Tibial artery (tissue), 4 donors: ENCODE data around the gene MFAP4.

Experiments
- DNase-seq, 2 donors: peaks; one replicate each; pipeline ENCODE4 v3.0.0-alpha.2; 2019
- H3K27ac ChIP-seq, 2 donors: fragments of 200-600 bp; sonication (generic) in 1 of 2; 1 replicate in 1 of 2; 2 replicates in 1 of 2; pipeline ENCODE4 v1.5.1; 2018 to 2019; ENCODE audit warnings: mild to moderate bottlenecking in 1 of 2
- H3K27me3 ChIP-seq, 2 donors: fragments of 200-600 bp; sonication (generic) in 1 of 2; one replicate each; pipeline versions ENCODE4 v1.5.1 to v1.6.0; 2016 to 2019
- H3K36me3 ChIP-seq, 3 donors: fragments of 200-600 bp; sonication (generic) in 2 of 3; one replicate each; pipeline ENCODE4 v1.5.1; 2016 to 2019; ENCODE audit warnings: mild to moderate bottlenecking in 2 of 3
- H3K4me1 ChIP-seq, 4 donors: fragments of 200-600 bp; sonication (generic) in 2 of 4; 1 replicate in 3 of 4; 2 replicates in 1 of 4; pipeline ENCODE4 v1.5.1; 2016 to 2019
- H3K4me3 ChIP-seq, 2 donors: fragments of 200-600 bp; sonication (generic) in 1 of 2; 1 replicate in 1 of 2; 2 replicates in 1 of 2; pipeline ENCODE4 v1.5.1; 2018 to 2019; ENCODE audit warnings: mild to moderate bottlenecking in 2 of 2
- H3K9me3 ChIP-seq, 3 donors: fragments of 200-600 bp; sonication (generic) in 1 of 3; one replicate each; pipeline ENCODE4 v1.5.1; 2016 to 2019
- CTCF ChIP-seq, 2 experiments: fragments of 200-600 bp in 1 of 2; fragments of 450-650 bp in 1 of 2; IDR thresholded peaks; one replicate each; pipeline ENCODE4 v1.5.1; 2017 to 2019; ENCODE audit warnings: antibody characterized with exemption in 2 of 2, mild to moderate bottlenecking in 1 of 2, moderate library complexity in 1 of 2
- intact Hi-C: fragments of 100-400 bp; cut with DNase I; formaldehyde crosslinking; loops from one replicate; pipeline ENCODE4 v1.15.0; 2023; ENCODE audit warnings: low total_unique reads

Gene MFAP4

GRCh38 chr17:19403021-19403420, 16.0 kb upstream of the MFAP4 start:
- Histone ChIP-seq H3K36me3 (no peaks in the 10 kb centered on the region), H3K27me3 (no peaks in the 10 kb centered on the region), H3K9me3 (no peaks in the 10 kb centered on the region), H3K4me3 (no peak overlapping the region), H3K27ac (no peak overlapping the region), H3K4me1 (peaks cover 0 to 18% (median 11%) of the 10 kb centered on the region in 4 donors)
- intact Hi-C loops, result no loop called here
- no peak for DNase-seq
- TF ChIP-seq CTCF (IDR thresholded peaks at IDR 0.05), result no peak

DNA sequence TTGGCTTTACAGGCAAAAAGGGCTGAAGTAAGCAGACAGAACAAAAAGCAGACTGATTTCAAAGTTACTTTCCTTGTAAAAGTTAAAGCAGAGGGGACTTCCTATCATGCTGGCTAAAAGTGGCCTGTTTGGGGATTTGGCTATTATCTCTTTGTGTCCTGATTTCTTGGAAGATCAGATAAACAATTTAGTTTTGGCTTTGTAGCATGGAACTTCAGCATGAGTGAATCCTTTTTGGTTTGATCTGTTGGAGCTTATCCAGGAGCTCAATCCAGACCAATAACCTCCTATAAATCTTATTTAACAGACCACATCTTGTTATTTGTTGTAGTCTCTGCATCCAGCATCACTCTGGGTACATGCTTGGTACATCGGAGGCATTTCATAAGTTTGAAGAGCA, 15.2 kb upstream of the MFAP4 start:
- Histone ChIP-seq H3K36me3 (no peaks in the 10 kb centered on the region), H3K27ac (no peak overlapping the region), H3K4me1 (peaks cover 0 to 27% (median 19%) of the 10 kb centered on the region in 4 donors), H3K9me3 (no peaks in the 10 kb centered on the region), H3K27me3 (no peaks in the 10 kb centered on the region), H3K4me3 (no peak overlapping the region)
- no peak for DNase-seq
- TF ChIP-seq CTCF (IDR thresholded peaks at IDR 0.05), result no peak
- intact Hi-C loops, result no loop called here

- H3K27ac ChIP-seq, result no peak overlapping the region
- H3K4me3 ChIP-seq, result no peak overlapping the region
- no peaks in the 10 kb centered on the region for H3K36me3 ChIP-seq
- no peak for TF ChIP-seq CTCF (IDR thresholded peaks at IDR 0.05)
- H3K27me3 ChIP-seq, result no peaks in the 10 kb centered on the region
- intact Hi-C loops, result no loop called here
- no peak for DNase-seq
- H3K9me3 ChIP-seq, result no peaks in the 10 kb centered on the region
- peaks cover 0 to 27% (median 19%) of the 10 kb centered on the region in 4 donors for H3K4me1 ChIP-seq
These were observed 14.5 kb upstream of the MFAP4 start for GRCh38 chr17:19401321-19402010.

GRCh38 chr17:19399750-19400450, 12.9 kb upstream of the MFAP4 start:
- H3K27me3 ChIP-seq, result no peaks in the 10 kb centered on the region
- intact Hi-C loops, result no loop called here
- TF ChIP-seq CTCF (IDR thresholded peaks at IDR 0.05), result no peak
- H3K4me1 ChIP-seq, result peaks cover 0 to 27% (median 19%) of the 10 kb centered on the region in 4 donors
- H3K9me3 ChIP-seq, result no peaks in the 10 kb centered on the region
- no peak for DNase-seq
- no peak overlapping the region for H3K4me3 ChIP-seq
- no peaks in the 10 kb centered on the region for H3K36me3 ChIP-seq
- H3K27ac ChIP-seq, result peak overlapping the region; percentile 0 to 32

DNA sequence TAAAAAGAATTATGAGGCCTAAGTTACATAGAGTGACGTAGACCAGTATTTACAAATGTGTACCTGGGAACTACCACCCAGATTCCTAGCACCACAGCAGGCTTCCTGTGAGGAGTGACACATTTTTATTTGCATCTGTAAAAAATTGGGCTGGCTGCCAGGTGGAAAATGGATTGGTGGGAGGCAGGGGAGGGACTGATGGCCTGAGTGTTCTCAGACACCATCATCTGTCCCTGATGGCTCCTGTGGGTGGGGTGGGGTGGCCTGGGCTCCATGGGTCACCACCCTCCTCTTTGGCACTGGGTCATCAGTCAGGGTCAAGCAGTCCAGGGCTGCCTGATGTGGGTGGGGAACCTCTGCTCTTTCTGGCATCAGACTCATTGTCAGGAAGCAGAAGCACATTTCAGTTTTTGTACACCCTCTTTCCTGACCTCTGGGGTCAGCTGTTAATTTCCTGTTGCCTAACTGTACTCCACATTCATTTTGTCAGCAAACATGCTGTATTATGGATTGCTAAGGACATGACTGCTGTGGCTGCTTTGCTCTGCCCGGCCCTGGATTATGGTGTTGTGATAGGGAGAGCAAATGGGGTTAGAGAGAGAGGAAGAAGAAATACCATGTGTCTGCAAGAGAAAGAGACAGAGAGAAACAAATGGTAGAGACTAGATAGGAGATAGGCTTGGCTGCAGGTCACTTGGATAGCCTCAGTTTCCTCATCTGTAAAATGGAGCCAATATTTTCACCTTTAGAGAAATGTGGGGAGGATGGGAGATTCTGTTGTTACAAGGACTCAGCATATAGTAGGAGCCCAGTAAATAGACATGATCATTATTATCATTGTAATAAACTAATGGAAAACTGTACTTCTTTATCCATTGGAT, 11.6 kb upstream of the MFAP4 start:
- DNase-seq, result peak; percentile 77 to 79
- Histone ChIP-seq H3K4me3 (no peak overlapping the region), H3K27me3 (no peaks in the 10 kb centered on the region), H3K9me3 (no peaks in the 10 kb centered on the region), H3K4me1 (peaks cover 0 to 27% (median 19%) of the 10 kb centered on the region in 4 donors), H3K36me3 (no peaks in the 10 kb centered on the region), H3K27ac (peak overlapping the region; percentile 75 to 76)
- no peak for TF ChIP-seq CTCF (IDR thresholded peaks at IDR 0.05)
- intact Hi-C loops, result no loop called here
